ENCODE measurements around the gene RASGRF1. TPM values are rescaled to one million over a fixed set of nuclear protein-coding genes. Genes with fewer than 3 reads are reported as not detected.
A peak's percentile ranks its signal among the peaks of the same experiment; 100 is the strongest.

Gene RASGRF1
- total RNA-seq, 1 experiment from 2014 or later = 0.70 TPM

GRCh38 chr15:78947506-78947905 lies 143.1 kb downstream of the RASGRF1 start:
- H3K4me3 Mint-ChIP-seq (ENCODE audit: unreplicated experiment) = no peak overlapping the region
- H3K4me1 Mint-ChIP-seq (ENCODE audit: insufficient read depth, unreplicated experiment) = peaks cover 28% of the 10 kb centered on the region
- POLR2A ChIA-PET = no interaction called here
- no peak for TF ChIP-seq CTCF (IDR thresholded peaks at IDR 0.05; ENCODE audit: unreplicated experiment)
- intact Hi-C loops (cut with micrococcal nuclease) = no loop called here
- no peak for DNase-seq (ENCODE audit: unreplicated experiment)
- no peaks in the 10 kb centered on the region for H3K9me3 Mint-ChIP-seq (ENCODE audit: unreplicated experiment)
- no peaks in the 10 kb centered on the region for H3K27me3 Mint-ChIP-seq (ENCODE audit: insufficient read depth, unreplicated experiment)
- BruUV-seq (replicated peaks) = no TSS peak
- H3K27ac Mint-ChIP-seq (ENCODE audit: low read depth, unreplicated experiment) = no peak overlapping the region
- no peaks in the 10 kb centered on the region for H3K36me3 Mint-ChIP-seq (ENCODE audit: insufficient read depth, unreplicated experiment)
- CTCF ChIA-PET = interaction anchor here (0.5 to 1.0 kb wide), 2 partner anchors 31 to 237 kb away, joined by 3 to 4 read pairs; no protein-coding TSS in a partner anchor

- peak overlapping the region; percentile 44 for H3K4me3 Mint-ChIP-seq (ENCODE audit: unreplicated experiment)
- intact Hi-C loops (cut with micrococcal nuclease) = no loop called here
- no TSS peak for BruUV-seq (replicated peaks)
These were observed 144.1 kb downstream of the RASGRF1 start for GRCh38 chr15:78946493-78946892.

GRCh38 chr15:78944669-78945407 lies 145.7 kb downstream of the RASGRF1 start, which contains the start of gene CTSH:
Gene CTSH (minus strand): TSS chr15:78945046. CDS start chr15:78944981, 65 bp downstream.
- intact Hi-C loops (cut with micrococcal nuclease) = no loop called here
- Mint-ChIP-seq H3K4me3 (ENCODE audit: unreplicated experiment) (peak within 1 kb of the TSS; percentile 81), H3K36me3 (ENCODE audit: insufficient read depth, unreplicated experiment) (no peaks in the 10 kb centered on the region), H3K27ac (ENCODE audit: low read depth, unreplicated experiment) (no peak within 1 kb of the TSS), H3K9me3 (ENCODE audit: unreplicated experiment) (no peaks in the 10 kb centered on the region), H3K4me1 (ENCODE audit: insufficient read depth, unreplicated experiment) (peaks cover 13% of the 10 kb centered on the region), H3K27me3 (ENCODE audit: insufficient read depth, unreplicated experiment) (no peaks in the 10 kb centered on the region)
- ChIA-PET POLR2A (interaction anchor here (0.9 kb wide), 1 partner anchor 14 kb away, joined by 4 read pairs; no protein-coding TSS in a partner anchor), CTCF (interaction anchor here (0.6 kb wide), 1 partner anchor 1318 kb away, joined by 5 read pairs; no protein-coding TSS in a partner anchor)
- peak; percentile 64 for DNase-seq (ENCODE audit: unreplicated experiment)
- no TSS peak for BruUV-seq (replicated peaks)
- TF ChIP-seq CTCF (IDR thresholded peaks at IDR 0.05; ENCODE audit: unreplicated experiment) = no peak

More at GRCh38 chr15:78946493-78946892, 144.1 kb downstream of the RASGRF1 start:
- Mint-ChIP-seq H3K36me3 (ENCODE audit: insufficient read depth, unreplicated experiment) (no peaks in the 10 kb centered on the region), H3K27ac (ENCODE audit: low read depth, unreplicated experiment) (no peak overlapping the region), H3K9me3 (ENCODE audit: unreplicated experiment) (no peaks in the 10 kb centered on the region), H3K27me3 (ENCODE audit: insufficient read depth, unreplicated experiment) (no peaks in the 10 kb centered on the region), H3K4me1 (ENCODE audit: insufficient read depth, unreplicated experiment) (peaks cover 18% of the 10 kb centered on the region)
- DNase-seq (ENCODE audit: unreplicated experiment) = no peak
- POLR2A ChIA-PET = no interaction called here
- TF ChIP-seq CTCF (IDR thresholded peaks at IDR 0.05; ENCODE audit: unreplicated experiment) = no peak
- CTCF ChIA-PET = no interaction called here

- Mint-ChIP-seq H3K27me3 (ENCODE audit: insufficient read depth, unreplicated experiment) (no peaks in the 10 kb centered on the region), H3K36me3 (ENCODE audit: insufficient read depth, unreplicated experiment) (no peaks in the 10 kb centered on the region), H3K4me1 (ENCODE audit: insufficient read depth, unreplicated experiment) (peaks cover 13% of the 10 kb centered on the region), H3K9me3 (ENCODE audit: unreplicated experiment) (no peaks in the 10 kb centered on the region), H3K4me3 (ENCODE audit: unreplicated experiment) (peak overlapping the region; percentile 81), H3K27ac (ENCODE audit: low read depth, unreplicated experiment) (no peak overlapping the region)
- no TSS peak for BruUV-seq (replicated peaks)
- POLR2A ChIA-PET = interaction anchor here (0.8 kb wide), 1 partner anchor 36 kb away, joined by 3 read pairs; no protein-coding TSS in a partner anchor
- CTCF ChIA-PET = interaction anchor here (0.7 kb wide), 1 partner anchor 942 kb away, joined by 4 read pairs; no protein-coding TSS in a partner anchor
- intact Hi-C loops (cut with micrococcal nuclease) = no loop called here
- no peak for DNase-seq (ENCODE audit: unreplicated experiment)
- no peak for TF ChIP-seq CTCF (IDR thresholded peaks at IDR 0.05; ENCODE audit: unreplicated experiment)
These were observed 146.4 kb downstream of the RASGRF1 start for GRCh38 chr15:78944202-78944625.
